OCI-LY7 (cell line): Measurements from ENCODE around the gene LCN6. TPM values are rescaled to one million over a fixed set of nuclear protein-coding genes. Genes with fewer than 3 reads are reported as not detected.

Experiments used
- BruUV-seq: library from RNA; stranded (reverse); fragments of 400-500 nt; replicated peaks from 2 replicates; lab custom pipeline; 2021; lab: Mats Ljungman, UMichigan
- CTCF ChIA-PET: fragments of 300-600 bp; sonication (Branson Sonifier 250); formaldehyde crosslinking; loops from one replicate; lab custom pipeline; 2022; ENCODE audit warnings: antibody characterized with exemption; ENCODE audit not compliant: unreplicated experiment; lab: Charles Lee
- POLR2A ChIA-PET: fragments of 300-600 bp; sonication (Branson Sonifier 250); formaldehyde crosslinking; loops from one replicate; lab custom pipeline; 2022; ENCODE audit warnings: antibody characterized with exemption; lab: Charles Lee
- DNase-seq: peaks from one replicate; pipeline ENCODE4 v3.0.0-alpha.2; 2015; ENCODE audit warnings: low spot score
- H2AFZ ChIP-seq: fragments of 200-600 bp; sonication (generic), shearing (Covaris generic); 2 replicates; pipeline ENCODE4 v1.6.1; 2014; ENCODE audit warnings: mild to moderate bottlenecking, antibody characterized with exemption, low read length, moderate library complexity
- H3K27ac ChIP-seq: fragments of 200-600 bp; sonication (generic); 2 replicates; pipeline ENCODE4 v1.5.1; 2014; ENCODE audit warnings: mixed run types, low read depth, mild to moderate bottlenecking, moderate library complexity, low read length, inconsistent platforms; ENCODE audit not compliant: poor library complexity, severe bottlenecking
- H3K36me3 ChIP-seq: fragments of 200-600 bp; sonication (generic); 2 replicates; pipeline ENCODE4 v1.6.1; 2014; ENCODE audit warnings: mild to moderate bottlenecking, antibody characterized with exemption, low read length, moderate library complexity, mixed read lengths; ENCODE audit not compliant: insufficient read depth
- H3K4me1 ChIP-seq: fragments of 200-600 bp; sonication (generic); 2 replicates; pipeline ENCODE4 v1.5.1; 2014; ENCODE audit warnings: mild to moderate bottlenecking, low read length; ENCODE audit not compliant: insufficient read depth, poor library complexity, severe bottlenecking
- H3K4me2 ChIP-seq: fragments of 200-600 bp; sonication (generic); 2 replicates; pipeline ENCODE4 v1.6.1; 2014; ENCODE audit warnings: mild to moderate bottlenecking, low read length
- H3K4me3 ChIP-seq: fragments of 200-600 bp; sonication (generic); 2 replicates; pipeline ENCODE4 v1.5.1; 2014; ENCODE audit warnings: mild to moderate bottlenecking, low read depth, low read length; ENCODE audit not compliant: poor library complexity, severe bottlenecking
- H3K79me2 ChIP-seq: fragments of 200-600 bp; sonication (generic); 2 replicates; pipeline ENCODE4 v1.6.1; 2016; ENCODE audit warnings: low read depth, mild to moderate bottlenecking, low read length, moderate library complexity, mixed read lengths; ENCODE audit not compliant: insufficient read depth
- H3K9me2 ChIP-seq: fragments of 200-600 bp; sonication (generic); 2 replicates; pipeline ENCODE4 v1.6.1; 2016; ENCODE audit warnings: mild to moderate bottlenecking, low read length, mixed read lengths; ENCODE audit not compliant: insufficient read depth
- H3K9me3 ChIP-seq: fragments of 200-600 bp; sonication (generic); 2 replicates; pipeline ENCODE4 v1.6.1; 2014; ENCODE audit warnings: mild to moderate bottlenecking, mixed run types, low read length, mixed read lengths
- H4K20me1 ChIP-seq: fragments of 200-600 bp; sonication (generic); 2 replicates; pipeline ENCODE4 v1.6.1; 2014; ENCODE audit warnings: mild to moderate bottlenecking, antibody characterized with exemption, low read length, moderate library complexity, mixed read lengths; ENCODE audit not compliant: insufficient read depth
- CTCF ChIP-seq: fragments of 200-600 bp; sonication (generic); conservative IDR thresholded peaks from 2 replicates; pipeline ENCODE4 v1.5.1; 2014; ENCODE audit warnings: mild to moderate bottlenecking, antibody characterized with exemption, low read length, moderate library complexity, mixed read lengths
- EZH2phosphoT487 ChIP-seq: fragments of 200-600 bp; sonication (generic); IDR thresholded peaks from 2 replicates; pipeline ENCODE4 v1.6.1; 2018; ENCODE audit warnings: low read depth, borderline replicate concordance, mild to moderate bottlenecking, mixed run types, antibody characterized with exemption, low read length, moderate library complexity, mixed read lengths
- intact Hi-C: fragments of 100-400 bp; cut with micrococcal nuclease; formaldehyde crosslinking; loops from one replicate; pipeline ENCODE4 v1.10.0; 2022; ENCODE audit not compliant: unreplicated experiment
- total RNA-seq, 2 experiments: library from RNA; depleted of rRNA in 1 of 2; stranded (reverse); fragments of >200 nt in 1 of 2; shearing (Covaris generic) in 1 of 2; gene quantifications; 2 replicates each; pipeline ENCODE4 v1.2.3, GENCODE V29; 2014 to 2022

The LCN6 gene
- total RNA-seq, 2 experiments from 2014 or later, result not detected

GRCh38 chr9:136695435-136695895, 52.9 kb downstream of the LCN6 start:
- ChIA-PET CTCF (no interaction called here), POLR2A (no interaction called here)
- no peaks in the 10 kb centered on the region for H3K79me2 ChIP-seq
- H4K20me1 ChIP-seq, result no peaks in the 10 kb centered on the region
- H3K9me2 ChIP-seq, result no peaks in the 10 kb centered on the region
- BruUV-seq, result no TSS peak
- H3K9me3 ChIP-seq, result no peaks in the 10 kb centered on the region
- intact Hi-C loops, result no loop called here
- DNase-seq, result no peak
- H3K4me3 ChIP-seq, result no peak overlapping the region
- no peak overlapping the region for H3K27ac ChIP-seq
- TF ChIP-seq CTCF (no peak), EZH2phosphoT487 (no peak)
- no peaks in the 10 kb centered on the region for H3K36me3 ChIP-seq
- H2AFZ ChIP-seq, result no peak overlapping the region
- H3K4me1 ChIP-seq, result no peaks in the 10 kb centered on the region
- H3K4me2 ChIP-seq, result no peak overlapping the region

- no peak overlapping the region for H2AFZ ChIP-seq
- intact Hi-C loops, result no loop called here
- no peak for DNase-seq
- H3K4me2 ChIP-seq, result no peak overlapping the region
- no peaks in the 10 kb centered on the region for H3K4me1 ChIP-seq
- no peaks in the 10 kb centered on the region for H3K36me3 ChIP-seq
- H3K9me3 ChIP-seq, result no peaks in the 10 kb centered on the region
- no peak overlapping the region for H3K4me3 ChIP-seq
- no TSS peak for BruUV-seq
- POLR2A ChIA-PET, result no interaction called here
- H3K27ac ChIP-seq, result no peak overlapping the region
- no peaks in the 10 kb centered on the region for H3K79me2 ChIP-seq
- CTCF ChIA-PET, result no interaction called here
- TF ChIP-seq EZH2phosphoT487 (no peak), CTCF (no peak)
- no peaks in the 10 kb centered on the region for H3K9me2 ChIP-seq
- no peaks in the 10 kb centered on the region for H4K20me1 ChIP-seq
Observed at GRCh38 chr9:136694872-136695247, 53.5 kb downstream of the LCN6 start.

- Histone ChIP-seq H3K4me1 (no peaks in the 10 kb centered on the region), H3K27ac (no peak overlapping the region), H3K9me3 (no peaks in the 10 kb centered on the region), H2AFZ (no peak overlapping the region), H4K20me1 (no peaks in the 10 kb centered on the region), H3K4me3 (no peak overlapping the region), H3K79me2 (no peaks in the 10 kb centered on the region), H3K4me2 (no peak overlapping the region), H3K9me2 (no peaks in the 10 kb centered on the region), H3K36me3 (no peaks in the 10 kb centered on the region)
- TF ChIP-seq EZH2phosphoT487 (no peak), CTCF (peak; percentile 63)
- intact Hi-C loops, result no loop called here
- DNase-seq, result no peak
- CTCF ChIA-PET, result no interaction called here
- no TSS peak for BruUV-seq
- POLR2A ChIA-PET, result no interaction called here
Observed at GRCh38 chr9:136694163-136694871, 54.0 kb downstream of the LCN6 start.
